K562 (cell line): ENCODE data around the gene ASPRV1. TPM values are rescaled to one million over a fixed set of nuclear protein-coding genes. Genes with fewer than 3 reads are reported as not detected.

Experiments
- FOXJ2 ChIP-seq: fragments of 200-800 bp; sonication (Bioruptor generic); IDR thresholded peaks from 2 replicates; pipeline ENCODE4 v1.6.1; 2016; ENCODE audit warnings: missing genetic modification characterization, missing compliant biosample characterization
- MAZ ChIP-seq, 2 experiments: fragments of 450-650 bp in 1 of 2; sonication (generic) in 1 of 2; formaldehyde crosslinking; IDR thresholded peaks in 1 of 2; conservative IDR thresholded peaks in 1 of 2; 2 replicates each; pipeline versions ENCODE4 v1.4.0 to v1.5.0; 2020; ENCODE audit warnings: mild to moderate bottlenecking in 1 of 2, missing genetic modification reagents in 1 of 2
- MTF1 ChIP-seq: fragments of 250-450 bp; sonication (Bioruptor Pico); IDR thresholded peaks from 2 replicates; pipeline ENCODE4 v1.9.0; 2021; ENCODE audit warnings: moderate library complexity, mild to moderate bottlenecking, inconsistent platforms, borderline replicate concordance
- PRDM10 ChIP-seq: fragments of 450-650 bp; IDR thresholded peaks from 2 replicates; pipeline ENCODE4 v1.6.1; 2018; ENCODE audit not compliant: partially characterized antibody
- PRPF4 ChIP-seq: fragments of 200-400 bp; formaldehyde crosslinking; IDR thresholded peaks from one replicate; pipeline ENCODE4 v1.6.1; 2017; ENCODE audit warnings: low read length, low read depth, mild to moderate bottlenecking; ENCODE audit not compliant: insufficient read depth, poor library complexity, severe bottlenecking
- STAT5A ChIP-seq: IDR thresholded peaks from 2 replicates; pipeline ENCODE4 v1.6.1; 2012; ENCODE audit warnings: low read length, inconsistent platforms, borderline replicate concordance
- STAT5B ChIP-seq: fragments of 250-450 bp; sonication (Bioruptor Pico); IDR thresholded peaks from 2 replicates; pipeline ENCODE4 v1.8.0; 2021; ENCODE audit warnings: mild to moderate bottlenecking, inconsistent platforms
- U2AF2 ChIP-seq: fragments of 200-400 bp; formaldehyde crosslinking; optimal IDR thresholded peaks from 2 replicates; pipeline ENCODE3; 2017; ENCODE audit warnings: low read depth, mild to moderate bottlenecking, low read length
- ZNF121 ChIP-seq: sonication (generic); formaldehyde crosslinking; conservative IDR thresholded peaks from 2 replicates; pipeline ENCODE4 v1.8.0; 2022; ENCODE audit warnings: missing genetic modification reagents
- ZNF584 ChIP-seq: fragments of 200-800 bp; sonication (Bioruptor generic); IDR thresholded peaks from 2 replicates; pipeline ENCODE4 v1.6.1; 2016; ENCODE audit warnings: low read depth, mild to moderate bottlenecking, missing genetic modification characterization, missing compliant biosample characterization
- ZNF589 ChIP-seq: fragments of 200-800 bp; sonication (Bioruptor generic); IDR thresholded peaks from 2 replicates; pipeline ENCODE4 v1.6.1; 2016; ENCODE audit warnings: low read depth, missing genetic modification characterization, missing compliant biosample characterization
- ZNF79 ChIP-seq: fragments of 250-450 bp; sonication (Bioruptor Pico); IDR thresholded peaks from 2 replicates; pipeline ENCODE4 v1.4.0; 2020; ENCODE audit warnings: low read depth, mild to moderate bottlenecking, moderate library complexity
- polyA plus RNA-seq, 8 experiments: library from polyadenylated mRNA; depleted of rRNA in 4 of 8; stranded (reverse) in 5 of 8; unstranded in 3 of 8; fragments of >200 nt; fragmentation: Nextera tagmentation in 2 of 8; fragmentation: Illumina TruSeq in 1 of 8; extraction: Ambion mirVana in 2 of 8; extraction: Trizol in 1 of 8; gene quantifications; 2 replicates each; pipeline versions ENCODE4 v1.2.1 to v1.2.3, GENCODE V29; 2011 to 2014; ENCODE audit warnings: inconsistent platforms in 1 of 8, missing spikeins in 1 of 8
- total RNA-seq, 7 experiments: library from RNA; depleted of rRNA in 6 of 7; stranded (reverse); fragments of >200 nt in 6 of 7; fragmentation: Illumina TruSeq in 2 of 7; extraction: Trizol in 2 of 7; gene quantifications; 2 replicates each; pipeline versions ENCODE4 v1.2.1 to v1.2.3, GENCODE V29; 2011 to 2021; ENCODE audit warnings: low replicate concordance in 1 of 7
- TF ChIP-seq, protein P1 (sequence below): sonication (generic); formaldehyde crosslinking; IDR thresholded peaks from 2 replicates; pipeline ENCODE4 v1.8.1; 2023; ENCODE audit warnings: mild to moderate bottlenecking, missing genetic modification reagents
- TF ChIP-seq, protein P2 (sequence below): fragments of 450-650 bp; formaldehyde crosslinking; IDR thresholded peaks from 2 replicates; pipeline ENCODE4 v1.4.0; 2022; ENCODE audit warnings: missing genetic modification characterization
- TF ChIP-seq, protein P3 (sequence below), 2 experiments: IDR thresholded peaks in 1 of 2; conservative IDR thresholded peaks in 1 of 2; 2 replicates each; pipeline ENCODE4 v1.6.1; 2016; ENCODE audit warnings: low read depth in 2 of 2, mild to moderate bottlenecking in 1 of 2, missing compliant biosample characterization in 1 of 2, missing genetic modification characterization in 1 of 2, moderate library complexity in 1 of 2

ASPRV1 gene
- total and polyA plus RNA-seq, 9 of the 15 experiments (the other 6 are each of a cell fraction or from before 2014, with no cell fraction given) = 0.17 to 0.72 (median 0.47) TPM; not detected in 1

GRCh38 chr2:69914164-69914949 lies 47.1 kb downstream of the ASPRV1 start (continued):
- TF ChIP-seq PRPF4 = no peak
- TF ChIP-seq STAT5A = no peak
- no peak for TF ChIP-seq STAT5B (CRISPR knock-in tag)
- TF ChIP-seq ZNF121 = no peak
- TF ChIP-seq FOXJ2 = peak; percentile 82; the same call in 1 of the 2 replicates
- TF ChIP-seq, protein P1, sequence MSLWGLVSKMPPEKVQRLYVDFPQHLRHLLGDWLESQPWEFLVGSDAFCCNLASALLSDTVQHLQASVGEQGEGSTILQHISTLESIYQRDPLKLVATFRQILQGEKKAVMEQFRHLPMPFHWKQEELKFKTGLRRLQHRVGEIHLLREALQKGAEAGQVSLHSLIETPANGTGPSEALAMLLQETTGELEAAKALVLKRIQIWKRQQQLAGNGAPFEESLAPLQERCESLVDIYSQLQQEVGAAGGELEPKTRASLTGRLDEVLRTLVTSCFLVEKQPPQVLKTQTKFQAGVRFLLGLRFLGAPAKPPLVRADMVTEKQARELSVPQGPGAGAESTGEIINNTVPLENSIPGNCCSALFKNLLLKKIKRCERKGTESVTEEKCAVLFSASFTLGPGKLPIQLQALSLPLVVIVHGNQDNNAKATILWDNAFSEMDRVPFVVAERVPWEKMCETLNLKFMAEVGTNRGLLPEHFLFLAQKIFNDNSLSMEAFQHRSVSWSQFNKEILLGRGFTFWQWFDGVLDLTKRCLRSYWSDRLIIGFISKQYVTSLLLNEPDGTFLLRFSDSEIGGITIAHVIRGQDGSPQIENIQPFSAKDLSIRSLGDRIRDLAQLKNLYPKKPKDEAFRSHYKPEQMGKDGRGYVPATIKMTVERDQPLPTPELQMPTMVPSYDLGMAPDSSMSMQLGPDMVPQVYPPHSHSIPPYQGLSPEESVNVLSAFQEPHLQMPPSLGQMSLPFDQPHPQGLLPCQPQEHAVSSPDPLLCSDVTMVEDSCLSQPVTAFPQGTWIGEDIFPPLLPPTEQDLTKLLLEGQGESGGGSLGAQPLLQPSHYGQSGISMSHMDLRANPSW = no peak
- no peak for TF ChIP-seq U2AF2
- no peak for TF ChIP-seq PRDM10
- peak; percentile 98 for TF ChIP-seq ZNF589
- TF ChIP-seq MTF1 (CRISPR knock-in tag) = no peak
- TF ChIP-seq ZNF79 = no peak; the same call in 1 of the 2 replicates
- peak; percentile 80 to 86 for TF ChIP-seq MAZ (CRISPR knock-in tag; conservative IDR thresholded peaks at IDR 0.05 in 1 of 2, IDR thresholded peaks at IDR 0.05 in 1 of 2)
- TF ChIP-seq, protein P2, sequence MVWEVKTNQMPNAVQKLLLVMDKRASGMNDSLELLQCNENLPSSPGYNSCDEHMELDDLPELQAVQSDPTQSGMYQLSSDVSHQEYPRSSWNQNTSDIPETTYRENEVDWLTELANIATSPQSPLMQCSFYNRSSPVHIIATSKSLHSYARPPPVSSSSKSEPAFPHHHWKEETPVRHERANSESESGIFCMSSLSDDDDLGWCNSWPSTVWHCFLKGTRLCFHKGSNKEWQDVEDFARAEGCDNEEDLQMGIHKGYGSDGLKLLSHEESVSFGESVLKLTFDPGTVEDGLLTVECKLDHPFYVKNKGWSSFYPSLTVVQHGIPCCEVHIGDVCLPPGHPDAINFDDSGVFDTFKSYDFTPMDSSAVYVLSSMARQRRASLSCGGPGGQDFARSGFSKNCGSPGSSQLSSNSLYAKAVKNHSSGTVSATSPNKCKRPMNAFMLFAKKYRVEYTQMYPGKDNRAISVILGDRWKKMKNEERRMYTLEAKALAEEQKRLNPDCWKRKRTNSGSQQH = no peak
- TF ChIP-seq ZNF584 (CRISPR knock-in tag) = no peak
- TF ChIP-seq, protein P3, sequence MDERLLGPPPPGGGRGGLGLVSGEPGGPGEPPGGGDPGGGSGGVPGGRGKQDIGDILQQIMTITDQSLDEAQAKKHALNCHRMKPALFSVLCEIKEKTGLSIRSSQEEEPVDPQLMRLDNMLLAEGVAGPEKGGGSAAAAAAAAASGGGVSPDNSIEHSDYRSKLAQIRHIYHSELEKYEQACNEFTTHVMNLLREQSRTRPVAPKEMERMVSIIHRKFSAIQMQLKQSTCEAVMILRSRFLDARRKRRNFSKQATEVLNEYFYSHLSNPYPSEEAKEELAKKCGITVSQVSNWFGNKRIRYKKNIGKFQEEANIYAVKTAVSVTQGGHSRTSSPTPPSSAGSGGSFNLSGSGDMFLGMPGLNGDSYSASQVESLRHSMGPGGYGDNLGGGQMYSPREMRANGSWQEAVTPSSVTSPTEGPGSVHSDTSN (CRISPR knock-in tag; IDR thresholded peaks at IDR 0.05; ENCODE audit: low read depth) = no peak
- TF ChIP-seq, protein P3 (tag; conservative IDR thresholded peaks at IDR 0.05; ENCODE audit: low read depth) = no peak
